ENCODE results near the gene EIF3F. TPM values are rescaled to one million over a fixed set of nuclear protein-coding genes. Genes with fewer than 3 reads are reported as not detected.

Gene EIF3F
- total RNA-seq, 4 donors from 2014 or later, result 335 to 691 (median 463) TPM

DNA sequence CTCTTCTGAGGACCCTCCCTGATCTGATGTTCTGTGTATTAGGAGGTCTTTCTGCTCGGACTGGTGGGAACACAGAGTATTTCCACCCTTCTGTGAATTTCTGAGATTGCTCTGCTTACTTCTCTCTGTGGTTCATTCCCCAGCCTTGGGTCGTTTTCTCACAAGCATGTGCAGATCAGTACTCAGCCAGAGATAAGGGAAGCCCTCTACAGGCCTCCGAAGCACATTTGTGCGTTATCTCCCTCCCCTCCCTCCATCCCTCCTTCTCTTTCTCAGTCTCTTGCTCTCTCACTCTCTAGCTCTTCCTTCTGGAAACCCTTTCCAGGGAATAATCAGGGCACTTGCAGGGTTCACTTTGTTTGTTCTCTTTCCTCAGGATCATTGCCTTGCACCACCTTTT, 58.7 kb downstream of the EIF3F start:
- Histone ChIP-seq H3K4me3 (no peak overlapping the region), H3K36me3 (no peaks in the 10 kb centered on the region), H3K27ac (no peak overlapping the region), H3K4me1 (no peaks in the 10 kb centered on the region), H3K27me3 (no peaks in the 10 kb centered on the region), H3K9me3 (no peaks in the 10 kb centered on the region)
- 63% methylated on average over 4 of the region's 4 CpGs for WGBS
- peak in 1 of 2 donors; percentile 8 for DNase-seq (ENCODE audit: low spot score in 2 of 2)
- TF ChIP-seq POLR2AphosphoS5 (IDR thresholded peaks at IDR 0.05) (no peak), EP300 (IDR thresholded peaks at IDR 0.05) (no peak), POLR2A (IDR thresholded peaks at IDR 0.05) (no peak)
- TF ChIP-seq, protein P1, sequence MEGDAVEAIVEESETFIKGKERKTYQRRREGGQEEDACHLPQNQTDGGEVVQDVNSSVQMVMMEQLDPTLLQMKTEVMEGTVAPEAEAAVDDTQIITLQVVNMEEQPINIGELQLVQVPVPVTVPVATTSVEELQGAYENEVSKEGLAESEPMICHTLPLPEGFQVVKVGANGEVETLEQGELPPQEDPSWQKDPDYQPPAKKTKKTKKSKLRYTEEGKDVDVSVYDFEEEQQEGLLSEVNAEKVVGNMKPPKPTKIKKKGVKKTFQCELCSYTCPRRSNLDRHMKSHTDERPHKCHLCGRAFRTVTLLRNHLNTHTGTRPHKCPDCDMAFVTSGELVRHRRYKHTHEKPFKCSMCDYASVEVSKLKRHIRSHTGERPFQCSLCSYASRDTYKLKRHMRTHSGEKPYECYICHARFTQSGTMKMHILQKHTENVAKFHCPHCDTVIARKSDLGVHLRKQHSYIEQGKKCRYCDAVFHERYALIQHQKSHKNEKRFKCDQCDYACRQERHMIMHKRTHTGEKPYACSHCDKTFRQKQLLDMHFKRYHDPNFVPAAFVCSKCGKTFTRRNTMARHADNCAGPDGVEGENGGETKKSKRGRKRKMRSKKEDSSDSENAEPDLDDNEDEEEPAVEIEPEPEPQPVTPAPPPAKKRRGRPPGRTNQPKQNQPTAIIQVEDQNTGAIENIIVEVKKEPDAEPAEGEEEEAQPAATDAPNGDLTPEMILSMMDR (IDR thresholded peaks at IDR 0.05), result no peak

DNA sequence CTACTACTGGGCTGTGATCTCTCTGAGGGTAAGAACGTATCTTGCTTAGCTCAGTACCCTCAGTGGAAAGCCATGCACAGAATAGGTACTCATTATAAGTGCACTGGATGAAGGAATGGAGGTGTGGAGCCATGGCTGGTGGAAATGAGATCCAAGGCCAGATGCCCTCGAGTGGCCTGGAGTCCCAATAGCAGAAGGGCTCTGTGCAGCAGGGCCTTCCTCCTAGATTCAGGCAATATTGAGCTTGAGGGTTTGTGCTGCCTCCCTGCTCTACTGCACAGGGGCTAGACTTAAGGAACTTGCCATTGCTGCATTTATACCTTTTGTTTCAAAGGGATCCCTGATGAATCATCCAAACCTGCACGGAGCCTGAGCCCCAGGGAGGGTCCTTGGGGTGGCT, 60.2 kb downstream of the EIF3F start:
- DNase-seq (ENCODE audit: low spot score in 2 of 2), result peak; percentile 11 to 14

DNA sequence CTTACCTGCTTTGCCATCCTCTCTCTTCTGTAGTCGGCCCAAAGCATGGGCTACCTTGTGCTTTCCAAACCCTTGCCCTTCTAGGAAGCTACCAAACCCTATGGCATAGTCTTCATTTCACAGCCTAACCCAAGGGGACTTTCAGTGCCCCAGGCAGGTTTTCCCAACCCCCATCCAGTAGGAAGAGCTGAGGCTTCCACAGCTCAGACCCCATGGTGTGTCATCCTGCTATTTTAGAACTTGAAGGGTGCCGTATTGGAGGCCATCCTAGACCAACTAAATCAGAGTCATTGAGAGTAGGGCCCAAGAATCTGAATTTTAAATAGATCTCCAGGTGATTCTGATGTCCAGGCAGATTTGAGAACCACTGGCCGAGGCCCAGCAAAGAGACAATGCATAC, 61.9 kb downstream of the EIF3F start:
- H3K9me3 ChIP-seq, result no peaks in the 10 kb centered on the region
- no peak overlapping the region for H3K27ac ChIP-seq
- H3K4me1 ChIP-seq, result no peaks in the 10 kb centered on the region
- H3K4me3 ChIP-seq, result no peak overlapping the region
- H3K36me3 ChIP-seq, result no peaks in the 10 kb centered on the region
- 96% methylated on average over 3 of the region's 3 CpGs for WGBS
- DNase-seq (ENCODE audit: low spot score in 2 of 2), result no peak
- TF ChIP-seq EP300 (IDR thresholded peaks at IDR 0.05) (no peak), POLR2AphosphoS5 (IDR thresholded peaks at IDR 0.05) (no peak), POLR2A (IDR thresholded peaks at IDR 0.05) (no peak)
- TF ChIP-seq, protein P1 (IDR thresholded peaks at IDR 0.05), result no peak
- H3K27me3 ChIP-seq, result no peaks in the 10 kb centered on the region

More for the DNA sequence above, 60.2 kb downstream of the EIF3F start:
- no peak overlapping the region for H3K4me3 ChIP-seq
- 74% methylated on average over 3 of the region's 3 CpGs for WGBS
- TF ChIP-seq EP300 (IDR thresholded peaks at IDR 0.05) (no peak), POLR2AphosphoS5 (IDR thresholded peaks at IDR 0.05) (no peak), POLR2A (IDR thresholded peaks at IDR 0.05) (no peak)
- TF ChIP-seq, protein P1 (IDR thresholded peaks at IDR 0.05), result no peak
- H3K27me3 ChIP-seq, result no peaks in the 10 kb centered on the region
- H3K36me3 ChIP-seq, result no peaks in the 10 kb centered on the region
- H3K27ac ChIP-seq, result no peak overlapping the region
- no peaks in the 10 kb centered on the region for H3K4me1 ChIP-seq
- no peaks in the 10 kb centered on the region for H3K9me3 ChIP-seq

Other genes starting within 250 kb of the EIF3F start
- 10 to 100 TPM in 1 of 4 donors, 1 to 10 TPM in 3; 1.8 to 17.2 (median 2.5) TPM for gene OR5P2, start 190.4 kb upstream of the EIF3F start, total RNA-seq
- gene OR5P3, start 156.5 kb upstream of the EIF3F start, total RNA-seq, result 10 to 100 TPM in 1 of 4 donors, 1 to 10 TPM in 3; 2.3 to 19.2 (median 3.7) TPM
- under 1 TPM in 1 of 4 donors, not detected in 3; 0.08 TPM for gene OR10A6, start 56.1 kb upstream of the EIF3F start, total RNA-seq
- not detected for gene OR10A3, start 45.6 kb upstream of the EIF3F start, total RNA-seq
- 10 to 100 TPM; 12.9 to 68.0 (median 42.4) TPM for gene NLRP10, start 21.9 kb upstream of the EIF3F start, total RNA-seq
- 1 to 10 TPM; 1.9 to 8.5 (median 3.0) TPM for gene TUB, start 93.9 kb downstream of the EIF3F start, total RNA-seq
- 100 to 1,000 TPM in 1 of 4 donors, 10 to 100 TPM in 3; 20.5 to 118 (median 35.1) TPM for gene RIC3, start 181.7 kb downstream of the EIF3F start, total RNA-seq

All from suprapubic skin (tissue), 4 donors.